ENCODE measurements around the gene ATG7. TPM values are rescaled to one million over a fixed set of nuclear protein-coding genes. Genes with fewer than 3 reads are reported as not detected.

ATG7 gene
- total RNA-seq, 1 experiment from 2014 or later = 29.3 TPM

GRCh38 chr3:11310258-11310657, 38.1 kb downstream of the ATG7 start:
- Histone ChIP-seq H3K36me3 (ENCODE audit: control insufficient read depth in 1 of 2, insufficient read depth in 2 of 2, low read length in 2 of 2) (peaks cover 27 to 32% of the 10 kb centered on the region in 2 experiments; a peak in 3 of 4 replicates), H2AFZ (ENCODE audit: low read depth, low read length, poor library complexity, severe bottlenecking) (no peak overlapping the region), H3K4me3 (replicated peaks in 1 of 2; ENCODE audit: low read depth in 1 of 2, low read length in 2 of 2) (no peak overlapping the region), H3K4me2 (ENCODE audit: low read length) (no peak overlapping the region), H3K27ac (ENCODE audit: low read depth, low read length) (no peak overlapping the region), H3K4me1 (ENCODE audit: control insufficient read depth in 1 of 2, insufficient read depth in 2 of 2, low read length in 2 of 2) (peaks cover 0 to 5% of the 10 kb centered on the region in 2 experiments; a peak in 1 of 4 replicates), H3K27me3 (ENCODE audit: insufficient read depth, low read length) (no peaks in the 10 kb centered on the region), H3K79me2 (ENCODE audit: insufficient read depth, low read length) (no peaks in the 10 kb centered on the region), H3K9me3 (ENCODE audit: control insufficient read depth in 1 of 2, insufficient read depth in 1 of 2, low read depth in 1 of 2, low read length in 2 of 2) (no peaks in the 10 kb centered on the region), H4K20me1 (ENCODE audit: insufficient read depth) (no peaks in the 10 kb centered on the region), H3K9ac (ENCODE audit: low read length) (no peak overlapping the region), H3K9me2 (ENCODE audit: insufficient read depth) (no peaks in the 10 kb centered on the region)
- DNase-seq (ENCODE audit: low read depth, low spot score) (no peak), ATAC-seq (no peak)
- CTCF ChIA-PET = no interaction called here
- intact Hi-C loops (cut with micrococcal nuclease) = no loop called here
- TF ChIP-seq EGR1 (IDR thresholded peaks at IDR 0.05; ENCODE audit: low read depth) (no peak), EZH2 (IDR thresholded peaks at IDR 0.05) (no peak), ATF3 (IDR thresholded peaks at IDR 0.05) (no peak), CEBPB (IDR thresholded peaks at IDR 0.05; ENCODE audit: low read depth) (no peak), CBX3 (IDR thresholded peaks at IDR 0.05; ENCODE audit: low read depth) (no peak)
- RAD21 ChIA-PET (ENCODE audit: low non-redundant PET in 1 of 2, low total read pairs in 2 of 2, uncharacterized antibody in 2 of 2, unreplicated experiment in 2 of 2) = no interaction called here
- no TSS peak for BruUV-seq (replicated peaks)
- POLR2A ChIA-PET = no interaction called here

- DNase-seq (ENCODE audit: low read depth, low spot score) (no peak), ATAC-seq (no peak)
- TF ChIP-seq ATF3 (IDR thresholded peaks at IDR 0.05) (no peak), RAD21 (IDR thresholded peaks at IDR 0.05; ENCODE audit: low read depth) (no peak), FOSL1 (IDR thresholded peaks at IDR 0.05; ENCODE audit: low read depth) (no peak), CTCF (IDR thresholded peaks at IDR 0.05 in 2 of 3, conservative IDR thresholded peaks at IDR 0.05 in 1 of 3; ENCODE audit: borderline replicate concordance in 1 of 3, insufficient read depth in 1 of 3, low read depth in 2 of 3, low read length in 2 of 3) (no peak), MAX (IDR thresholded peaks at IDR 0.05) (no peak), TCF7L2 (IDR thresholded peaks at IDR 0.05; ENCODE audit: borderline replicate concordance, extremely low read depth, insufficient read depth, insufficient read length) (no peak), SIN3A (IDR thresholded peaks at IDR 0.05; ENCODE audit: low read depth) (no peak), YY1 (IDR thresholded peaks at IDR 0.05; ENCODE audit: extremely low read depth, insufficient replicate concordance, low read depth, low read length) (no peak), POLR2AphosphoS5 (IDR thresholded peaks at IDR 0.05; ENCODE audit: low read depth, low read length) (no peak), ZFX (IDR thresholded peaks at IDR 0.05) (no peak), EZH2 (IDR thresholded peaks at IDR 0.05) (no peak), REST (IDR thresholded peaks at IDR 0.05; ENCODE audit: low read depth) (no peak)
- H2AFZ ChIP-seq (ENCODE audit: low read depth, low read length, poor library complexity, severe bottlenecking) = no peak overlapping the region
- intact Hi-C loops (cut with micrococcal nuclease) = no loop called here
- BruUV-seq (replicated peaks) = no TSS peak
- no peak overlapping the region for H3K4me3 ChIP-seq (replicated peaks in 1 of 2; ENCODE audit: low read depth in 1 of 2, low read length in 2 of 2)
- no peak overlapping the region for H3K9ac ChIP-seq (ENCODE audit: low read length)
- ChIA-PET POLR2A (no interaction called here), CTCF (no interaction called here), RAD21 (ENCODE audit: low non-redundant PET in 1 of 2, low total read pairs in 2 of 2, uncharacterized antibody in 2 of 2, unreplicated experiment in 2 of 2) (no interaction called here)
- no peak overlapping the region for H3K27ac ChIP-seq (ENCODE audit: low read depth, low read length)
- no peaks in the 10 kb centered on the region for H3K4me1 ChIP-seq (ENCODE audit: control insufficient read depth in 1 of 2, insufficient read depth in 2 of 2, low read length in 2 of 2)
- H4K20me1 ChIP-seq (ENCODE audit: insufficient read depth) = no peaks in the 10 kb centered on the region
- H3K27me3 ChIP-seq (ENCODE audit: insufficient read depth, low read length) = no peaks in the 10 kb centered on the region
- H3K79me2 ChIP-seq (ENCODE audit: insufficient read depth, low read length) = no peaks in the 10 kb centered on the region
- H3K9me3 ChIP-seq (ENCODE audit: control insufficient read depth in 1 of 2, insufficient read depth in 1 of 2, low read depth in 1 of 2, low read length in 2 of 2) = no peaks in the 10 kb centered on the region
- peaks cover 31 to 36% of the 10 kb centered on the region in 2 experiments; a peak in 3 of 4 replicates for H3K36me3 ChIP-seq (ENCODE audit: control insufficient read depth in 1 of 2, insufficient read depth in 2 of 2, low read length in 2 of 2)
- H3K9me2 ChIP-seq (ENCODE audit: insufficient read depth) = no peaks in the 10 kb centered on the region
- H3K4me2 ChIP-seq (ENCODE audit: low read length) = no peak overlapping the region
Measured at GRCh38 chr3:11312166-11312565, 40.0 kb downstream of the ATG7 start.

Data from HCT116 (cell line).